Retinal pigment epithelial cell (primary cell): Measurements from ENCODE around the gene GPN3.
A peak's percentile ranks its signal among the peaks of the same experiment; 100 is the strongest.

Experiments used
- DNase-seq: peaks from one replicate; pipeline ENCODE4 v3.0.0-alpha.2; 2010; ENCODE audit warnings: low read depth
- H3K4me3 ChIP-seq: 2 replicates; pipeline ENCODE4 v1.5.1; 2011; ENCODE audit warnings: mild to moderate bottlenecking, low read length, control low read depth, moderate library complexity
- TF ChIP-seq, protein P1 (sequence below): conservative IDR thresholded peaks from 2 replicates; pipeline ENCODE4 v1.5.1; 2011; ENCODE audit warnings: low read depth, low read length, control low read depth, inconsistent platforms

GPN3 gene

DNA sequence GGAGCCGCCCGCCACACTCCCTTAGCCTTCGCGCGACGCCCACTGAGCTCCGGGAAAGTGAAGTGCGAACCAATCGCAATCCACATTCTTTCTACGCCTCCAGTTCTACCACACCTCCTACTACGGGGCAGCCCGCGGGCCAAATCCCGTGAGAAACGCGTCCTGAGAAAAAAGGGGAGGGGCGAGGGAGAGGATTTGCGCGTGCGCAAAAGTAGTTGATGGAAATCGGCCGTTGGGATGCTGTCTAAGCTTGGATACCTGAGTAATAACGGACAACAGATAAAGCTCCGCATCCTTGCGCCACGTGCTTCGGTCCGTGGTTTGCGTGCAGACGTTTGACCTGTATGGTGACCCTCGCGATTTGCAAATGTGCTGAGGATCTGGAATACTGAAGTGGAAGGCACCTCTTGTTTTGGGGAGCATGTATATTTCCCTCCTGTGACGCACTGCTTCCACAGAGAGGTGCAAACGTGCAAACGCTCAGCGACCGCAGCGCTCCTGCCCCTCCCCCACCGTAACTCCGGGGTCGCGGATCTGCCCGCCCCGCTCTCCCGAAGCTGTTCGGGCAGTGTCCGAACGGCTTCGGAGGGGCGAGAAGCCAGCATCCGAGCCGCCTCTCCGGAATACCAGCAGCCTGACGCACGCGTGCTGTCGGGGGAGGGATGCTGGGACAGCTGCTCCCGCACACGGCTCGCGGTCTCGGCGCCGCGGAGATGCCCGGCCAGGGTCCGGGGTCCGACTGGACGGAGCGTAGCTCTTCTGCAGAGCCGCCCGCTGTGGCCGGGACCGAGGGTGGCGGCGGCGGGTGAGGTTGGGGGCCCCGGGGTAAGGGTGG is at the start of gene GPN3, which contains the start of gene FAM216A:
TSS of gene GPN3 (minus strand) at position 44 of the 835 bp plus-strand sequence. CDS start 54 bp downstream, outside the sequence.
TSS of gene FAM216A (plus strand) at position 632 of the 835 bp plus-strand sequence. CDS start at position 663, 31 bp downstream.
- TF ChIP-seq, protein P1, sequence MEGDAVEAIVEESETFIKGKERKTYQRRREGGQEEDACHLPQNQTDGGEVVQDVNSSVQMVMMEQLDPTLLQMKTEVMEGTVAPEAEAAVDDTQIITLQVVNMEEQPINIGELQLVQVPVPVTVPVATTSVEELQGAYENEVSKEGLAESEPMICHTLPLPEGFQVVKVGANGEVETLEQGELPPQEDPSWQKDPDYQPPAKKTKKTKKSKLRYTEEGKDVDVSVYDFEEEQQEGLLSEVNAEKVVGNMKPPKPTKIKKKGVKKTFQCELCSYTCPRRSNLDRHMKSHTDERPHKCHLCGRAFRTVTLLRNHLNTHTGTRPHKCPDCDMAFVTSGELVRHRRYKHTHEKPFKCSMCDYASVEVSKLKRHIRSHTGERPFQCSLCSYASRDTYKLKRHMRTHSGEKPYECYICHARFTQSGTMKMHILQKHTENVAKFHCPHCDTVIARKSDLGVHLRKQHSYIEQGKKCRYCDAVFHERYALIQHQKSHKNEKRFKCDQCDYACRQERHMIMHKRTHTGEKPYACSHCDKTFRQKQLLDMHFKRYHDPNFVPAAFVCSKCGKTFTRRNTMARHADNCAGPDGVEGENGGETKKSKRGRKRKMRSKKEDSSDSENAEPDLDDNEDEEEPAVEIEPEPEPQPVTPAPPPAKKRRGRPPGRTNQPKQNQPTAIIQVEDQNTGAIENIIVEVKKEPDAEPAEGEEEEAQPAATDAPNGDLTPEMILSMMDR = no peak
- DNase-seq = peak; percentile 93
- peak within 1 kb of the TSS; percentile 78 for H3K4me3 ChIP-seq

DNA sequence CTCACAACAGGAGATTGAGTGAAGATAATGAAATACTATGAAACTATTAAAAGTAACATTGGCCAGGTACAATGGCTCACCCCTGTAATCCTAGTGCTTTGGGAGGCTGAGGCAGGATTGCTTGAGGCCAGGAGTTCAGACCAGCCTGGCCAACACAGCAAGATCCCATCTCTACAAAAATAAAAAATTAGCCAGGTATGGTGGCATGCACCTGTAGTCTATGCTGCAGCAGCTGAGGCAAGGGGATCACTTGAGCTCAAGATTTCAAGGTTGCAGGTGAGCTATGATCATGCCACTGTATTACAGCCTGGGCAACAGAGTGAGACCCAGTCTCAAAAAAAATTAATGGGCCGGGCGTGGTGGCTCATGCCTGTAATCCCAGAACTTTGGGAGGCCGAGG is 48.9 kb upstream of the GPN3 start:
- DNase-seq = no peak
- TF ChIP-seq, protein P1 = no peak
- H3K4me3 ChIP-seq = no peak overlapping the region

DNA sequence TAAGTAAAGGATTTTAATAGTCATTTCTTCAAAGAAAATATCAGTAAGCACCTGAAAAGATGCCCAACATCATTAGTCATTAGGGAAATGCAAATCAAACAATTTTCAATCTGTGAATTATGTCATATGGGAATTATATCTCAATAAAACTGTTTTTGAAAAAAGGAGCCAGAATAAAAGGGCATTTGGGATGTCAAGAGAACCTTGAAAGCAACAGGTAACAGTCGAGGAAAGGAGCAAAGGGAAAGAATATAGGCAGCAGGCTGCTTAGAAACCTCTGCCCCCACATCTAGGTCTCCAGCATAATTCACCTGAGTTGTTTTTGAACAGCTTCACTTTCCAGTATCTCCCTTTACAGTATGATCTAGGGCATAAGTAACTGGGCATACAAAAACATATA is 46.3 kb upstream of the GPN3 start:
- TF ChIP-seq, protein P1 = no peak
- no peak for DNase-seq
- H3K4me3 ChIP-seq = no peak overlapping the region

DNA sequence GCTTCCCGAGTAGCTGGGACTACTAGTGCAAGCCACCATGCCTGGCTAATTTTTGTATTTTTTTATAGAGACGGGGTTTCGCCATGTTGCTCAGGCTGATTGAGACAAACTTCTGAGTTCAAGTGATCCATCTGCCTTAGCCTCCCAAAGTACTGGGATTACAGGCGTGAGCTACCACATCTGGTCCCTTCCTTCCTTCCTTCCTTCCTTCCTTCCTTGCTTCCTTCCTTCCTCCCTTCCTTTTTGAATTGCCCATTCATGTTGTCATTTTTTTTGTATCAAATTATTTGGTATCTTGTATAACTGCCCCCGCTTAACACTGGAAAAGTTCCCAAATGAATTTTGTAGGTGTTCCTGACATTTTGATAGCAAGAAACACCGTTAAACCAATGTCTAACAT is 45.8 kb upstream of the GPN3 start:
- H3K4me3 ChIP-seq = no peak overlapping the region
- TF ChIP-seq, protein P1 = no peak
- DNase-seq = no peak

DNA sequence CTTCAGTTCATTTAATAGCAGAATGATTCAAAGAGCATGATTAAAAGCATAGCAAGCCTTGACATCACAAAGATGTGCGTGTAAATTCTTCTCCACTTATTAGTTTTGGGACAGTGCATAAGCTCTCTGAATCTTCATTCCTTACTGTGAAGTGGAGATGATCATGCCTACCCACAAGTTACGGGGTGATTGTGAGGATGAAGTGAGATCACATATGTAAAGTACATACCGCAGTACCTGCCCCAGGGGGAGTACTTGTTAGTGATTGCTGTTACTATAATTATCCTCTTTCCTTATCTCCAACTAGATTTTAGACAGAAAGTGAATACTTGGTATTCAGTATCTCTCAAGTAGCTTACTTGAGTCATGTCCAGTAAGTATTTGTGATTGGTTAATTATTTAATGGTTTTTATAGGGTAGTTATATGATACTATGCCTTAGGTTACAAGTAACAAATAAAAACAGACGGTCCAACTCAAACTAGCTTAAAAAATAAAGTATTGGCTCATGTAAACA is 40.1 kb upstream of the GPN3 start:
- no peak overlapping the region for H3K4me3 ChIP-seq
- TF ChIP-seq, protein P1 = no peak
- DNase-seq = no peak

DNA sequence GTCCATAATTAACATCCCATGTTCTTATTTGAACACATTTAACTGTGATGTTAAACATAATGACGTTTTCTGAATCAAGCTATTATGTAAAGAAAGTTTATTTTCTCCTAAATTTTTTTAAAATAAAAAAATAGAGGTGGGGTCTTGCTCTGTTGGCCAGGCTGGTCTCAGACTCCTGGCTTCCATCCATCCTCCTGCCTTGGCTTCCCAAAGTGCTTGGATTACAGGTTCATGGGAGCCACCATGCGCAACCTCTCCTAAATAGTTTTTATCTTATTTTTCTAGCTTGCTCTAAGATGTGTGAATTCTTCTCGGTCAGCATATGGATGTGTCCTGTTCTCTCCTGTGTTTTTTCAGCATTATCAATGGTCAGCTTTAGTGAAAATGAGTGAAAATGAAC is 37.3 kb upstream of the GPN3 start:
- no peak overlapping the region for H3K4me3 ChIP-seq
- no peak for DNase-seq
- TF ChIP-seq, protein P1 = no peak

DNA sequence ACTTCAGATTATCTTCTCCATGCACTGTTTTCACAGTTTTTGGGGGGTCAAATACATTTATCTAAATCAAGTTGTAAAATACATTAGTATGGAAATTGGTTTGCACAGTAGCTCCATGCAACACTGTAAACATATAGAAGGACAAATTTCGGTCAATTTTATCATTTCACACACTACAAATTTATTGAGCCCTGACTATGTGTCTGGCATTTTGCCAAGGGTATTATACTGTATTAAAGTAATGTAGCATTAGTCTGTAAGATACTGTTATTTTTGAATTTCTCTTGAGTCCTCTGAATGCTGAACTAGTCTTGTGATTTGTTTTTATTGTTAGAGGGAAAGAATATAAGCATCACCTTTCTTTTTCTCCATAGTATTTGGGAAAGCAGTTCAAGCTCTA is 35.4 kb upstream of the GPN3 start:
- TF ChIP-seq, protein P1 = no peak
- no peak for DNase-seq
- H3K4me3 ChIP-seq = no peak overlapping the region
